NCI-H146 (cell line): ENCODE measurements around the gene MXD3.
"Not testable (repeated sequence)": the region's sequence is repeated elsewhere in the genome, so short reads cannot be mapped to it uniquely, and the experiment has no call there.

Experiments
- DNase-seq: peaks from one replicate; lab custom pipeline; 2025; lab: John Stamatoyannopoulos, UW

Gene MXD3

GRCh38 chr5:177320879-177321278, 9.2 kb upstream of the MXD3 start:
- DNase-seq = no peak

- DNase-seq = no peak
Observed at GRCh38 chr5:177319913-177320588, 8.4 kb upstream of the MXD3 start.

- DNase-seq = peak; percentile 63
Observed at GRCh38 chr5:177317959-177318377, 6.3 kb upstream of the MXD3 start.

GRCh38 chr5:177316005-177316404, 4.3 kb upstream of the MXD3 start:
- no peak for DNase-seq

- DNase-seq = no peak
Observed at GRCh38 chr5:177315411-177315810, 3.7 kb upstream of the MXD3 start.

GRCh38 chr5:177314376-177315342, 3.0 kb upstream of the MXD3 start:
- DNase-seq = no peak

GRCh38 chr5:177313561-177314259, 2.0 kb upstream of the MXD3 start:
- no peak for DNase-seq

- DNase-seq = peak; percentile 76
Observed at GRCh38 chr5:177312649-177313181, 1.0 kb upstream of the MXD3 start.

DNA sequence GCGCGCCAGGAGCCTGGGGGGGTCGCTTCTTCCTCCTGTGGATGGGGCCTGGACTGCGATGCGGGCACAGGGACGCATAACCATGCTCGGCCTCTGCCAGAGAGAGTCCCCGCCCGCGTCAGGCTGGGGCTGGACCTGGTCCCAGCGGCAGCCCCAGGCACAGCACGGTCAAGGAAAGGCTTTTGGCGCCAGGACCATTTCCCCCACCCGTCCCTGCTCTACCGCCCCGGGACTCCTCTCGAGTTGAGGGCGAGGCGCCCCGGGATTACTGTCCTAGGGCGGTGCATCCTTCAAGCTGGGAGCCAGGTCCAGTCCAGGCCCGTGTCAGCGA, 341 bp downstream of the MXD3 start:
- no peak for DNase-seq

DNA sequence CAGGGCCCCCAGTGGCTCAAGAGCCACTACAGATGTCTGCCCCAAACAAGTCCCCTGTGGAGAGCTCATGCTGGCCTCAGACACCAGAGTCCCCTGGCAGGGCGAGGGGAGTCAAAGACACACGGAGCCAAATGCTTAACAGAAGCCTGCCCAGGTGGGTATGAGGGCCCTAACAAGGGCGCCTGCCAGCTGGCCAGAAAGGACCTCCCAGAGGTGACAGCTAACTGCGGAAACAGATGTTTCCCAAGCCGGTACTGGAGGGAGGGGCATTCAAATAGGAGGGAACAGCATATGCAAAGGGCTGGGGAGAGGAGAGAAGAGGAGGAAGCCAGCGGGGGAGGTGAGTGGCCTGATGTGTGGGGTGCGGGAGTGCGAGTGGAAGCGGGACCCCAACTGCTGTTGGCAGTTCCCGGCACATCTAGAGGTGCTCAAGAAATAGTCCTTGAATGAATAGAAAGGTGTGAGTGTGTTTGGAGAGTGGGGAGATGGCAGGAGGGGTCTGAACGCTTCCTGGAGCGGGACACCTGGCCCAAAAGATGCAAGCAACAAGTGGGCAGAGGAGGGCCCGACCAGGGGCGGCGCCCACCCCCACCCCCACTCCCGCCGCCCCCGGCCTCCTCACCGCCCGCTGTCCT, 824 bp downstream of the MXD3 start:
- peak; percentile 42 for DNase-seq

DNA sequence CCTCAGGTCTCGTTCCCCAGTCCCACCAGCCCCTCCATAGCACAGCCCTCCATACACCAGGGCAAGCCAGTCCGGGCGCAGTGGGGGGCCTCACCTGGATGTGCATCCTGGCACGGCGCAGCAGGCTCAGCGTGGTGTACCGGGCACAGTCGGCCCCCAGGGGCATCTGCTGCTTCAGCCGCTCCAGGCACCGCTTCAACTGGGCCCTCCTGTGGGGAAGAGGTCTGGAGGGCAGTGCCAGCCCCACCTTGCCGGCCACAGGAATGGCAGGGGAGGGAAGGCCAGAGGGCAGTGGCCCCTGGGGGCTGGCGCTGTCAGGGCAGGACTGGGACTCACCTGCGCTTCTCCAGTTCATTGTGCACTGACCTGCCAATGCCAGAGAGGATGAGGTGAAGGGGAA, 1.4 kb downstream of the MXD3 start:
- DNase-seq = peak; percentile 15

GRCh38 chr5:177309351-177310191, 2.1 kb downstream of the MXD3 start:
- DNase-seq = peak; percentile 61

- no peak for DNase-seq
Observed at GRCh38 chr5:177308740-177309139, 3.0 kb downstream of the MXD3 start.

DNA sequence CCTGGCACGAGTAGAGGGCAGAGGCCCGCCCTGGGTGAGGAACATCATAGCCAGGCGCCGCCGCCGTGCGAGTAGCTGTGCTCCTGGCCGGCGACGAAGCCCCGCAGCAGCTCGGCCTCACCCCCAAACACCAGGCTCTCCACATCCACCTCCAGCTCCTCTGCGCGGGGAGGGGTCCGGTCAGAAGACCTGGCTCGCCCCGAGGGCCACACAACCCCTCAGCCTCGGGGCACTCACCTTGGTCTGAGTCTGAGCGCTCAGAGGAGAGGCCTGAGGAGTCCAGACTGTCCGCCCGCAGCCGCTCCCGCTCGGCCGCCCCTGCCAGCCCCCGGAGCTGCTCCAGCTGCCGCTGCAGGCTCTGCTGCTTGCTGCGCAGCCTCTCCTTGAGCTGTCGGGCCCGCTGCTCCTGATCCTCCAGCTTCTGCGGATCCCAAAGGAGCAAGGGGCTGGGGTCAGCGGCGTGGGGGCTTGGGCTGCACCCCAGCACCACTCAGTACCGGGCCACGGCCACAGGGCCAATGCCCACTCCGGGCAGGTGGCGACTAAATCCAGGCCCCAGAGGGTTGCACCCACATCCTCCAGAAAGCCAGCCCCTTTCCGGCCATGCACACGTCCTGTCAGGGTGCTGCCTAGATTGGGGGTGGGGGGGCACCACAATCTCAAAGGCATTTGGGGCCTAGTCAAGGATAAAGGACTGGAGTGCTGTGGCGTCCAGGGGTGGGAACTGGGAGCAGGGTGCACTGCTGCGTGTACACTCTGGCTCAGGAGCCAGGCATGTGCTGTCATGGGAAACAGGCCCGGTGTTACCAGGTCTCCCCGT, 3.9 kb downstream of the MXD3 start:
- no peak for DNase-seq

DNA sequence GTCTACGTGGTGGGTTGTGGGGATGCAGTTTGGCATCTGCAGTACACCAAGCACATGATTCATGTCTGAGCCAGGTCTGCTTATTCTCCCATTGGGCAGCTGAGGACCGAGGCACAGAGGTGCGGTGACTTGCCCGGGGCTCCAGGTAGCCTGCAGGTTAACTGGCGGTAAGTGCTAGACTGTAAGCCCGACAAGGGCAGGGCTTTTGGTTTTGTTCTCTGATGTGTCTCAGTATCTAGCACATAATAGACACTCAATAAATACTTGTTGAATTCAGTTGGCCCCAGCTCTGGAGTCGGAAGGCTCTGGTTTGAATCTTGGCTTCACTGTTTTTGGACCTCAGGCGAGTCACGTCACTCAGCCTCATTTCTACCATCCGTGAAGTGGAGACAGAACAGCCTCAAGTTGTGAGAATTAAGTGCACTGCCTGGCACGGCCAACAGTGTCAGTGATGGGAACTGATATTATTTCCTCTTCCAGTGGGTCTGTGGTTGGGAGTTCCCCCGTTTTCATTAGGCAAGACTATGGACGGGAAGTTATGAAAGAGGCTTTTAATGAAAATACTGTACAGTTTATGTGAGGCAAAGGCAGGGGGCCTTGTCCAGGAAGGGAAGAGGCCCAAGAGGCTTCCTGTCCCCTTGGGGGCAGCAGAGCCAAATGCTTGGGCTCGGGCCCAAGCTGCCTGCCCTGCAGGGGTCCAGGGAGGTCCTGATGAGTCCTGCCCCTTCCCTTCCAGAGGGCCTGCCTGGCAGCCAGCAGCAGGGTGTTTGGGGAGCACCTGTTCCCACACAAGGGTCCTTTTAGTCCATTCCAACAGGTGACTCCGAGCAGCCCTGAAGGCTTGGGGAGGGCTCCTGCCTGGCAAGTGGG, 4.8 kb downstream of the MXD3 start:
- DNase-seq = no peak

DNA sequence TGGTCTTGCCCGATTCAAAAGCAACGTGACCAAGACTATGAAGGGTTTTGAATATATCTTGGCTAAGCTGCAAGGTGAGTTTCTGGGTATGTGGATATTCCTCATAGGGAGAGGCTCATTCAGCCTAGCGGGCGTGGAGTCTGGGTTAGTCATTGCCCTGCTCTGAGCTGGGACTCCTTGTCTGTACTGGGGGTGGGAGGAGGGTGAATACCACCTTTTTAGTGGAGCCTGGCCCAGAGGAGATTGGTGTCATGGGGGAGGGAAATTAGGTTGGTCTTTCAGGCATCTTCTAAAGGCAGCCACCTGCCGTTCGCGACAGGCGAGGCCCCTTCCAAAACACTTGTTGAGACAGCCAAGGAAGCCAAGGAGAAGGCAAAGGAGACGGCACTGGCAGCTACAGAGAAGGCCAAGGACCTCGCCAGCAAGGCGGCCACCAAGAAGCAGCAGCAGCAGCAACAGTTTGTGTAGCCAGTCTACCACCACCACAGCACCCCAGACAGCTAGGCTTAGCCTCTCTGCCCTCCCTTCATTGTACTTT, 5.5 kb downstream of the MXD3 start:
- DNase-seq = not testable (repeated sequence)

DNA sequence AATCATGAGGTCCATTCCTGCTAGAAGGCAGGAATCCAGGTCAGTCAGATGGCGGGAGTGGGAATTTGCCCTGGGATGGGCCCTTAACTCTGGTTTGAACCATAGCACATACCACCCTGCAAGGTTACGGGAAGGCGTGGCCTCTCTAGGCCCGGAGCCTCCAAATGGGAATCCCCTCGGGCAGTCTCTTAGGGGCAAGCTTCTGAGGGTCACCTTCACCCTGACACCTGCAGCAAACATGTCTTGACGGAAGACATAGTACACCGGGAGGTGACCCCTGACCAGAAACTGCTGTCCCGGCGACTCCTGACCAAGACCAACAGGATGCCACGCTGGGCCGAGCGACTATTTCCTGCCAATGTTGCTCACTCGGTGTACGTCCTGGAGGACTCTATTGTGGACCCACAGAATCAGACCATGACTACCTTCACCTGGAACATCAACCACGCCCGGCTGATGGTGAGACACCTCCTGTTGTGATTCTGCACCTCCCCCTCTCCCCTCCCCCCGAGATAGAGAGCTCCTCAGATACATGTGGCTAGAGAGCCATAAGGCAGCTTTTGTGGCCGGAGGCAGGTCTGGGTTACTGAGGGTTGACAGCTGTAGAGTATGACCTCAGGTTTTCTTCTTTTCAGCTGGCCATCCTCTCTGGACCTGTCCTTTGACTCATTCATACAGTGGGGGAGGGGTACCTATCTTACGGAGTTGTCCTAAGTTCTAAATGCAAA, 7.1 kb downstream of the MXD3 start:
- DNase-seq = no peak

DNA sequence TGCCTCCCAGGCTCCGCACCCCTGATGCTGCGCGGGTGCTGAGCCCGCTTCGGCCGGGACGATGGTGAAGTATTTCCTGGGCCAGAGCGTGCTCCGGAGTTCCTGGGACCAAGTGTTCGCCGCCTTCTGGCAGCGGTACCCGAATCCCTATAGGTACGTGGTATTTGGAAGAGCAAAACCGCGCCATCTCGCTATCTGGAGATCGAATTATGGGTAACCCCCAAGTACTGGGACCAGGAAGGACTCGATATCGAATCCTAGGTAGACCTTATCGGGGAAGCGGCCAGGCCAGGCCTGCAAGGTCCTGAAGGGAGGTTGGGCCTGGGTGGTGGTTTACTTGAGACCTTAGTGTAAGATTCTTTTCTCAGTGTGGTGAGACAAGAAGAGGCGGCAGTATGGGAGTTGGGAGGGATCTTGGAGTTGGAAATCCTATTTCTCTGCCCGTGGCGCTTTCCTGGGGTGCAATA, 7.7 kb downstream of the MXD3 start:
- DNase-seq = no peak
